Vagina (tissue), 2 donors: ENCODE data around the gene CUX1.

Experiments used
- POLR2AphosphoS5 ChIP-seq, 2 donors: sonication (generic); formaldehyde crosslinking; IDR thresholded peaks; one replicate each; pipeline ENCODE4 v1.9.0; 2017; ENCODE audit warnings: antibody characterized with exemption in 2 of 2, mild to moderate bottlenecking in 2 of 2, low read depth in 1 of 2; ENCODE audit not compliant: insufficient read depth in 1 of 2
- TF ChIP-seq, protein P1 (sequence below), 3 experiments: fragments of 450-650 bp in 2 of 3; fragments of 200-600 bp in 1 of 3; sonication (generic) in 1 of 3; IDR thresholded peaks; one replicate each; pipeline ENCODE4 v1.5.1; 2017 to 2019; ENCODE audit warnings: antibody characterized with exemption in 3 of 3, mild to moderate bottlenecking in 2 of 3, moderate library complexity in 2 of 3

DNA sequence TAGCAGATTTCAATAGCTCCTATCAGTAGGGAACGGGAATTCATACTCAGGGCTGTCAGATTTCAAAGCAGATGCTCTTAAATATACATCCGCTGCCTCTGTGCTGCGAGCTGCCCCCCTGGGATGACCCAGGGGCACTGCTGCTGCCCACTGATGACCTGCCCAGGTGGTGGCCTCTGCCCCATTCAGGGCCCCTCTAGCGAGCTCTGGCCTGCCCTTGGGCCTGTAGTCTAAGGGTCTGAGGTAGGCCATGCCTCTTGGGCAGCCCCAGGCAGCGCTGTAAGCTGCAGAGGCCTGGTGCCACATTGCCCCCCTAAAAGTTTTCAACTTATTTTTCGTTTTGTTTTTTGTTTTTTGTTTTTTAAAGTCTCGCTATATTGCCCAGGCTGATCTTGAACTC, 418.7 kb downstream of the CUX1 start:
- TF ChIP-seq POLR2AphosphoS5 (IDR thresholded peaks at IDR 0.05; ENCODE audit: insufficient read depth in 1 of 2, low read depth in 1 of 2) = no peak
- TF ChIP-seq, protein P1, sequence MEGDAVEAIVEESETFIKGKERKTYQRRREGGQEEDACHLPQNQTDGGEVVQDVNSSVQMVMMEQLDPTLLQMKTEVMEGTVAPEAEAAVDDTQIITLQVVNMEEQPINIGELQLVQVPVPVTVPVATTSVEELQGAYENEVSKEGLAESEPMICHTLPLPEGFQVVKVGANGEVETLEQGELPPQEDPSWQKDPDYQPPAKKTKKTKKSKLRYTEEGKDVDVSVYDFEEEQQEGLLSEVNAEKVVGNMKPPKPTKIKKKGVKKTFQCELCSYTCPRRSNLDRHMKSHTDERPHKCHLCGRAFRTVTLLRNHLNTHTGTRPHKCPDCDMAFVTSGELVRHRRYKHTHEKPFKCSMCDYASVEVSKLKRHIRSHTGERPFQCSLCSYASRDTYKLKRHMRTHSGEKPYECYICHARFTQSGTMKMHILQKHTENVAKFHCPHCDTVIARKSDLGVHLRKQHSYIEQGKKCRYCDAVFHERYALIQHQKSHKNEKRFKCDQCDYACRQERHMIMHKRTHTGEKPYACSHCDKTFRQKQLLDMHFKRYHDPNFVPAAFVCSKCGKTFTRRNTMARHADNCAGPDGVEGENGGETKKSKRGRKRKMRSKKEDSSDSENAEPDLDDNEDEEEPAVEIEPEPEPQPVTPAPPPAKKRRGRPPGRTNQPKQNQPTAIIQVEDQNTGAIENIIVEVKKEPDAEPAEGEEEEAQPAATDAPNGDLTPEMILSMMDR (IDR thresholded peaks at IDR 0.05) = no peak
